Gastroesophageal sphincter (tissue), 3 donors: Measurements from ENCODE around the gene NGEF.

ENCODE experiments used
- CTCF ChIP-seq, 4 experiments: fragments of 200-600 bp in 2 of 4; fragments of 450-650 bp in 2 of 4; sonication (generic) in 1 of 4; IDR thresholded peaks; one replicate each; pipeline ENCODE4 v1.5.1; 2017 to 2019; ENCODE audit warnings: antibody characterized with exemption in 4 of 4, mild to moderate bottlenecking in 2 of 4, moderate library complexity in 2 of 4
- POLR2A ChIP-seq, 2 donors: fragments of 450-650 bp; IDR thresholded peaks; one replicate each; pipeline ENCODE4 v1.6.1; 2017; ENCODE audit warnings: antibody characterized with exemption in 2 of 2, mild to moderate bottlenecking in 2 of 2, moderate library complexity in 1 of 2
- POLR2AphosphoS5 ChIP-seq: sonication (generic); formaldehyde crosslinking; IDR thresholded peaks from one replicate; pipeline ENCODE4 v1.6.1; 2017; ENCODE audit warnings: antibody characterized with exemption

GRCh38 chr2:233020454-233020853 lies 7.4 kb upstream of the NGEF start:
- TF ChIP-seq POLR2AphosphoS5 (no peak), POLR2A (IDR thresholded peaks at IDR 0.05) (no peak), CTCF (IDR thresholded peaks at IDR 0.05) (no peak)
